Measurements from ENCODE around the gene NHSL2.

Gene NHSL2

DNA sequence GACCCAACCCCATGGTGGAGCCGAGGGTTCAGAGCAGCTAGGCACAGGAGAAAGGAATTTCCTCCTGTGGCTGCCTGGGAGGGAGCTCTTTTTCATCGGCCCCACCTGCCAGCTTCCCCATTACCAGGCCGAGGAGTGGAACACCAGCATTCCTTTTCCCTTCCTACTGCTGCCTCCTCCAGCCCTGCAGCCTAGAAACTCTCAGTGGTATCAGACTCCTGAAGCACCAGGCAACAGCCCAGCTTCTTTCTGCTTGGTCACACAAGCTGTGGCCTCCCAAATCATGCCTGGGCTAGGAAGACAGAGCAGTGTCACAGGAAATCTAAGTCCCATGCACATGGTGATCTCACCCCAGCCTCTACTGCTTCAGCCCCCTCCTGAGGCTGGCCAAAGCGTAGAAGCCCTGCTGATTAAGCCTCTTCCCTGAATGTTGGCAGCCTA, 191.0 kb downstream of the NHSL2 start:
- in situ Hi-C loops (cut with MboI; ENCODE audit: low sequenced_read_pairs), result no loop called here

GRCh38 chrX:72102126-72102525, 191.5 kb downstream of the NHSL2 start:
- in situ Hi-C loops (cut with MboI; ENCODE audit: low sequenced_read_pairs), result no loop called here

GRCh38 chrX:72102760-72103159, 192.1 kb downstream of the NHSL2 start:
- in situ Hi-C loops (cut with MboI; ENCODE audit: low sequenced_read_pairs), result no loop called here

- in situ Hi-C loops (cut with MboI; ENCODE audit: low sequenced_read_pairs), result no loop called here
Observed at GRCh38 chrX:72105436-72105835, 194.8 kb downstream of the NHSL2 start.

DNA sequence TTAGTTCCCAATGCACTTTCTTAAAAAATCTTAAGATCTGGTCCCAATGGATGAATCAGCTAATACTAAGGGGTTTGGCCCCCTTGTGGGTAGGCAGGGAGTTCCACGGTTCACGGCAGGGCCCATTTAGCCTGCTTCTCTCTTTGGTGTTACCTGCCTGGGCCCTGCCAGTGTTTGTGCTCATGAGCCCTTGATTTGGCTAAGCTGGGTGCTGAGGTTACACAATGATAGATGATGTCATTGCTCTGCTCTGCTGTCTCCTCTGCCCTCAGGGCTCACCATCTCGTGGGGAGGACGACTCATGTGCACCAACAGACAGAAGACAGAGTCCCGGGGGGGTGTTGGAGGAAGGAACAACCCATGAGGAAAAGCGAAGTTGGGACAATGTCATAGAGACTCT, 196.7 kb downstream of the NHSL2 start:
- in situ Hi-C loops (cut with MboI; ENCODE audit: low sequenced_read_pairs), result no loop called here

DNA sequence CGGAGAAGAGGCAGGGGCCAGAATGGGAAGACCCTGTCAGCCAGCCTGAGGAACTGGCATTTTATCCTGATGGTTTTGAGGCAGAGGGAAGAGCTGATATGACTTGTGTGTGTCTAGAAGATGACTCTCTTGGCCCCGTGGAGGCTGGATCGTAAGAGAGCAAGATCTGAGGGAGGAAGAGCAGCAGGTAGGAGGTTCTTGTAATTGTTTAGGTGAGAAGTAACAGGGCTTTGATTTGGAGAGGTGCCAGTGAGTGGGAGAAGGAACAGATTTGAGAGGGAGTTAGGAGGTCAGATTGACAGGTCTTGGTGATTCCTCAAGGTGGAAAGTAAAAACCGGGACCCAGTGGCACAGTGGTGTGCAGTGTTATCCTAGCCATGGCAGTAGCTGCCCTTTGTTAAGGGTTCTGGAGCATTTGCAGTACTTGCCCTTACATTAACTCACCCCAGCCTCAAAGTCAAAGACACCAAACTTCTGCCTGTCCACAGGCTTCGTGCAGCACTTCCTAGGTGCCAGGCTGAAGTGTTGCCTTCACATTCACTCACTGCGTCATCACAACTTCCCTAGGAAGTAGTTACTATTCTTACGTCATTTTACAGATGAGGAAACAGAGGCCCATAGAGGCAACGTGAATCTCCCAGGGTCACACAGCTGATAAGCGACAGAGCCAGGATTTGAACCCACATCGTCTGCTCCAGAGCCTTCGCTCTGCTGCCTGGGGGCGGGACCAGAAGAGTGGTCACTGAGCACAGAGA, 197.4 kb downstream of the NHSL2 start:
- in situ Hi-C loops (cut with MboI; ENCODE audit: low sequenced_read_pairs), result no loop called here

DNA sequence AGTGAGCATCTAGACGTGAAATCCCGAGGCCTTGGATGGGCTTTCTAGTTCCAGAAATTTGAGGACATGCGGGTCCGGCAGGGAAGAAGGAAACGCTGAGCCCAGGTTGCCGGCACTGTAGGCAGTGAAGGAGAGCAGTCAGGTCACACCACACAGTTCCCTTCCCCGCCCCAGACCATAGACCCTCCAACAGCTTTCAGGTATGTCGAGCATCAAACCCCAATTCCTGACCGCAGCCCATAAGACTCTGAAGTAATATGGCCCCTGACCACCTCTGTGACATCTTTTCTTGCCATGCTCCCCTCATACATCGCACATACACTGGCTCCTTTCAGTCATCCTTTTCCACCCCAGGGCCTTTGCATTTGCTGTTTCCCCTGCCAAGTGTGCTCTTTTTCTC, 198.0 kb downstream of the NHSL2 start:
- in situ Hi-C loops (cut with MboI; ENCODE audit: low sequenced_read_pairs), result no loop called here

GRCh38 chrX:72110051-72110875, 199.6 kb downstream of the NHSL2 start:
- in situ Hi-C loops (cut with MboI; ENCODE audit: low sequenced_read_pairs), result no loop called here

GRCh38 chrX:72110876-72111708, 200.4 kb downstream of the NHSL2 start:
- in situ Hi-C loops (cut with MboI; ENCODE audit: low sequenced_read_pairs), result no loop called here

DNA sequence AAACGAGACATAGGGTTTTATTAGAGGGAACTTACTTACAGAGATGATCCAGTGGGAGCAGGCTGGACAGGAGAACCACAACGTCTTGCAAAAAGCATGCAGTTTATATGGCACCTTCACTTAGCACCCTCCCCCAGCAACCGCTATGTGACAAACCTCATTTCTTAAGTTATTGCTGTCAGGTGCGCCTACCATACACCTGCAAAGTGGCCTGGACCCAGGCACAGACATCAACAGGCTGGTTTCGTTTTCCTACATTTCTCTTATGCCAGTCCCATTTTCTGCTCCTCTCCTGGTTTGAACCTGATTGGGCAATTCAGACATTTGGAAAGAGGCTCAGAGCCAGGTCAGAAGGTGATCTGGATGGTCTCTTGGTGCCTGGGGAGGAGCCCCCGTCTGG, 202.8 kb downstream of the NHSL2 start:
- in situ Hi-C loops (cut with MboI; ENCODE audit: low sequenced_read_pairs), result no loop called here

DNA sequence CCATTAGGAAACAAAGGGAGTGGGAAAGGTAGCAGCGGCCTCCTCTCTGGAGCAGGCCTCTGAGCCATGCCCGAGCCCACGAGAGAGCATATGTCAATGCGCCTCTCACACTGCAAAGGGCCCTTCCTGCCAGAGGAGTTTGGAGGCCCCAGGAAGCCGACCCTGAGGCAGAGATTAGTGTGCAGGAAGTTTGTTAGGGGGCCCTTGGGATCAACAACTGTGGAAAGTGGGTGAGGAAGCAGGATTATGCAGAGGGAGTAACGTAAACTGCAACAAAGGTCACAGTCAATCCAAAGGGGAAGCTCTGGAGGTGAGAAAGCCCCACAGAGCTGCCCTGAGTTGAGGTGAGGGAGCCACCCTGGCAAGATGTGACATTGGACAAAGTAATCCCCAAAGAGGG, 203.7 kb downstream of the NHSL2 start:
- in situ Hi-C loops (cut with MboI; ENCODE audit: low sequenced_read_pairs), result no loop called here

GRCh38 chrX:72114807-72115206, 204.2 kb downstream of the NHSL2 start:
- in situ Hi-C loops (cut with MboI; ENCODE audit: low sequenced_read_pairs), result no loop called here

DNA sequence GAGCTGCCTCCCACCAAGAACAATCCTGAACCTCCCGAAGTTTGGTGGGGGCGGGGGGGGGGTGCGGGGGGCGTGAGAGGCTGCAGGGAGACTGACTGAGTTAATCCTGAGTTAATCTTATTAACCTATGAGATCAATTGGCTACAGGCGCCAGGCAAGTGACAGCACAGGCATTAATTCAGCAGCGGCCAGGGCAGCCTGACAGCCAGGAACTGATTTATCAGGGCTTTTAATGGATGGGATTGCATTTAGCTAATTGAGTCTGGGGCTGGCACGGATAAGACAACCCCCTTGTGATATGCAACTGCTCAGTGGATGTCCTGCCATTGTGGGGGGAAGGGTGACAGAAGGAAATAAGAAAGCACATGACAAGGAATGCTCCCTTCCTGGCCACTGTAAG, 204.7 kb downstream of the NHSL2 start:
- in situ Hi-C loops (cut with MboI; ENCODE audit: low sequenced_read_pairs), result no loop called here

- in situ Hi-C loops (cut with MboI; ENCODE audit: low sequenced_read_pairs), result no loop called here
Observed at GRCh38 chrX:72117636-72118210, 207.1 kb downstream of the NHSL2 start.

- in situ Hi-C loops (cut with MboI; ENCODE audit: low sequenced_read_pairs), result loop anchor here (10.0 kb wide), 1 partner anchor 96 kb away; no protein-coding TSS in a partner anchor
Observed at GRCh38 chrX:72120837-72121236, 210.2 kb downstream of the NHSL2 start.

- in situ Hi-C loops (cut with MboI; ENCODE audit: low sequenced_read_pairs), result loop anchor here (10.0 kb wide), 1 partner anchor 97 kb away; no protein-coding TSS in a partner anchor
Observed at GRCh38 chrX:72121383-72121782, 210.7 kb downstream of the NHSL2 start.

- in situ Hi-C loops (cut with MboI; ENCODE audit: low sequenced_read_pairs), result loop anchor here (10.0 kb wide), 1 partner anchor 98 kb away; no protein-coding TSS in a partner anchor
Observed at GRCh38 chrX:72122621-72123337, 212.1 kb downstream of the NHSL2 start.

DNA sequence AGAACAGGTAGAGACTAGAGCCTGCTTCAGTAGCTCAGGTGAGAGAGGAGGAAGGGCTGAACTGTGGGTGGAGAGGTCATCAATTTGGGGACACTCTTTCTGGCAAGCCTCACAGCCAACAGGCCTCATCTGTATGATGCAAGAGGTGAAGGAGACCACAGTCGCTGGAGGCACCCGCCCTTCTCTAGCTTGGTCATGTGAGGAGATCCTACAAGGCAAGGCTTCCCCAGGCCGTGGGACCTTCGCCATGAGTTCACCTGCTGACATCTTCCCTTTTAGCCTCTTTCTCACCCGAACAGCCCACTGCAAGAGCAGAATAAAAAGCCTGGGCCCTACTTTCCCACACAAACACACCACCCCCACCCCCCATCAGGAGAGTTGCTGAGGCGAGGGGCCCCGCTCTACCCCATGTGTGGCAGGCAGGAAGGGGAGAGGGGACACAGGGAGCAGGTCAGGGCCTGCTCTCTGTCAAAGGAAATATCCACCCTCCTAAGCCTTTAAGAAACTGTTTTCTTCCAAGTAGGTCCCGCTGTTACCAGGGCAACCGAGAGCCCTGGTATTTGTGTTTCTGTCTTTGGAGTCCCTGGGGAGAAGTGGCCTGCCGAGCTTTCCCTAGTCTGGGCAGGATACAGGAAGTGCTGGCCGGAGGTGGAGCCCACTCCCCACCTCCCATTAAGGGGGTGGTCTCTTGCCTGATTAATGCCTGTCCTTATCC, 213.0 kb downstream of the NHSL2 start:
- in situ Hi-C loops (cut with MboI; ENCODE audit: low sequenced_read_pairs), result loop anchor here (10.0 kb wide), 1 partner anchor 99 kb away; no protein-coding TSS in a partner anchor

DNA sequence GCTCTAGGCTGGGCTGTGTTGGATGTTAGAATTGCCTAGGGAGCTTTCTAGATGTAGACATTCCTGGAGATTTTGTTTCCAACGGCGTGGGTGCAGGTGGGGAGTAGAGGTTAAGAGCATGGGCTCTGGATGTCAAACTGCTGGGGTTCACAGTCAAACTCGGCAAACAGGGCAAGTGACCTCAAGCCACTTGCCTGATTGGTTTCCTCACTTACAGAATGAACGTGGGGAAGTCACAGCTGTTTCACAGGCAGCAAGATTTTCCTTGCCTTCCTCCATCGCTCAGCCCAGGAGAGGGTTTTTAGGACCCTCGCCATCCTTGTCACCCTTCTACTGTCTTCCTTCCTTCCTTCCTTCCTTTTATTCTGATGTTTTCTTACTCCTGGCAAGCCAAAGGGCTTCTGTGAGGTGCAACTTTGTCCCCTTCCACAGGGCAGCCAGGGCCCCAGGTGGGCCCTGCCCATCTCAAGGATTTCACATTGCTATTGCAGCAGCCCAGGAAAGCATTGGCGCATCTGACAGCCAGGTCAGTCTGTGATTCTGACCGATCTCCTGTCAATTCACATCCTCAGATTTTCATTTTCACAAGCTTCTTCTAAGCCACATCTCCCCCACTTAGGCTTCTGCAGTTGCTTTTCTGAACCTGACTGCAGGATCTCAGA, 214.0 kb downstream of the NHSL2 start:
- in situ Hi-C loops (cut with MboI; ENCODE audit: low sequenced_read_pairs), result loop anchor here (10.0 kb wide), 1 partner anchor 100 kb away; no protein-coding TSS in a partner anchor
